ENCODE data around the gene ASB8. TPM values are rescaled to one million over a fixed set of nuclear protein-coding genes. Genes with fewer than 3 reads are reported as not detected.

Gene ASB8
- total RNA-seq, 4 donors from 2014 or later: 37.2 to 41.6 (median 39.1) TPM

- H3K4me1 ChIP-seq: peaks cover 0 to 33% (median 4%) of the 10 kb centered on the region in 3 donors
- peaks cover 72% of the 10 kb centered on the region for H3K27me3 ChIP-seq
- 50% methylated on average over 2 of the region's 61 CpGs; no CpG with 5 or more reads in 1 of the 2 donors for WGBS, 2 donors (ENCODE audit: low coverage in 1 of 2)
- peak overlapping the region; percentile 40 to 66 for H3K4me3 ChIP-seq
- peak; percentile 34 for ATAC-seq
- TF ChIP-seq POLR2AphosphoS5 (IDR thresholded peaks at IDR 0.05) (no peak), CTCF (IDR thresholded peaks at IDR 0.05) (no peak), EP300 (IDR thresholded peaks at IDR 0.05) (no peak), POLR2A (IDR thresholded peaks at IDR 0.05) (no peak)
- no peaks in the 10 kb centered on the region for H3K9me3 ChIP-seq
- peak overlapping the region in 2 of 4 donors; percentile 37 to 45 for H3K27ac ChIP-seq
- H3K36me3 ChIP-seq: no peaks in the 10 kb centered on the region
Measured at GRCh38 chr12:48183876-48184548, 26.7 kb upstream of the ASB8 start.

- peaks cover 79% of the 10 kb centered on the region for H3K27me3 ChIP-seq
- peaks cover 0 to 33% (median 4%) of the 10 kb centered on the region in 3 donors for H3K4me1 ChIP-seq
- no peaks in the 10 kb centered on the region for H3K36me3 ChIP-seq
- TF ChIP-seq CTCF (IDR thresholded peaks at IDR 0.05) (peak in 3 of 4 experiments; percentile 20 to 35 (median 35)), POLR2AphosphoS5 (IDR thresholded peaks at IDR 0.05) (no peak), EP300 (IDR thresholded peaks at IDR 0.05) (no peak), POLR2A (IDR thresholded peaks at IDR 0.05) (no peak)
- H3K4me3 ChIP-seq: peak within 1 kb of the TSS; percentile 40 to 66
- WGBS, 2 donors (ENCODE audit: low coverage in 1 of 2): 0% methylated on average over 7 to 17 of the region's 61 CpGs
- peak within 1 kb of the TSS in 3 of 4 donors; percentile 2 to 45 (median 37) for H3K27ac ChIP-seq
- H3K9me3 ChIP-seq: no peaks in the 10 kb centered on the region
- peak; percentile 76 for ATAC-seq
Measured at GRCh38 chr12:48183091-48183875, 26.0 kb upstream of the ASB8 start, which contains the start of gene CCDC184. CCDC184 (plus strand) TSS chr12:48183644; CDS start chr12:48184123, 479 bp downstream.

GRCh38 chr12:48182631-48183030 lies 25.3 kb upstream of the ASB8 start:
- no peaks in the 10 kb centered on the region for H3K9me3 ChIP-seq
- H3K36me3 ChIP-seq: no peaks in the 10 kb centered on the region
- H3K27ac ChIP-seq: peak overlapping the region in 3 of 4 donors; percentile 2 to 45 (median 37)
- TF ChIP-seq POLR2A (IDR thresholded peaks at IDR 0.05) (no peak), POLR2AphosphoS5 (IDR thresholded peaks at IDR 0.05) (no peak), EP300 (IDR thresholded peaks at IDR 0.05) (no peak), CTCF (IDR thresholded peaks at IDR 0.05) (no peak)
- 8 to 10% methylated on average over 5 of the region's 7 CpGs for WGBS, 2 donors (ENCODE audit: low coverage in 1 of 2)
- peak overlapping the region in 1 of 2 donors; percentile 66 for H3K4me3 ChIP-seq
- no peak for ATAC-seq
- H3K27me3 ChIP-seq: peaks cover 86% of the 10 kb centered on the region
- peaks cover 0 to 33% (median 4%) of the 10 kb centered on the region in 3 donors for H3K4me1 ChIP-seq

GRCh38 chr12:48180857-48181495 lies 23.7 kb upstream of the ASB8 start:
- TF ChIP-seq POLR2A (IDR thresholded peaks at IDR 0.05) (no peak), CTCF (IDR thresholded peaks at IDR 0.05) (no peak)
- Histone ChIP-seq H3K4me1 (peaks cover 0 to 33% (median 4%) of the 10 kb centered on the region in 3 donors), H3K9me3 (no peaks in the 10 kb centered on the region), H3K27me3 (peaks cover 89% of the 10 kb centered on the region), H3K36me3 (no peaks in the 10 kb centered on the region), H3K4me3 (no peak overlapping the region), H3K27ac (no peak overlapping the region)
- WGBS, 2 donors (ENCODE audit: low coverage in 1 of 2): 79 to 100% methylated on average over 1 to 2 of the region's 2 CpGs
- ATAC-seq: no peak
